ENCODE results near the gene HAUS1. TPM values are rescaled to one million over a fixed set of nuclear protein-coding genes. Genes with fewer than 3 reads are reported as not detected.

HAUS1 gene
- polyA plus RNA-seq, 1 donor from 2014 or later, result 118 TPM

DNA sequence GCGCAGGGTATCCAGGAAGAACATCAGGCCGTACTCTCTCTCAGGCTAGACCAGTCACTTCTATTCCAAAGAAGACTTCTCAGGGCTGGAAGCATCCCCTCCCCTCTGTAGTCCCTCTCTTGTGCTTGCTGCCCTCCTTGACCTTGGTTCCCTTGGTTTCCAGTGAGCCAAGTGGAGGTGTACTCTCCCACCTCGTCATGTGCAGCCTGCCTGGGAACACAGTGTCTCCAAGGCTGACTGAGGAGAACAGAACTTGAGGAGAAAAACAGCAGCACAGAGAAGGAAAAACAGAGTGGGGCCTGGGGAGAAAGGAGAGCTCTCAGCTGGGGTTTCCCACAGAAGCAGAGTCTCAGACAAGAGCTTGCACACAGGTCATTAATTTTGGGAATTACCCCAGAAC is 52.7 kb downstream of the HAUS1 start:
- no peak overlapping the region for H3K4me3 ChIP-seq (ENCODE audit: low read length)
- no peaks in the 10 kb centered on the region for H3K27me3 ChIP-seq (ENCODE audit: insufficient read depth, low read depth, low read length)
- no peak overlapping the region for H2AFZ ChIP-seq (ENCODE audit: low read depth, low read length)
- H3K9ac ChIP-seq (ENCODE audit: low read length), result no peak overlapping the region
- H3K27ac ChIP-seq (ENCODE audit: low read length), result no peak overlapping the region
- H3K9me3 ChIP-seq (ENCODE audit: low read length), result no peaks in the 10 kb centered on the region
- no peaks in the 10 kb centered on the region for H4K20me1 ChIP-seq (ENCODE audit: insufficient read depth)
- TF ChIP-seq EZH2 (IDR thresholded peaks at IDR 0.05; ENCODE audit: borderline replicate concordance, insufficient read depth, low read length, poor library complexity, severe bottlenecking) (no peak), EP300 (conservative IDR thresholded peaks at IDR 0.05; ENCODE audit: poor library complexity, severe bottlenecking) (no peak), TAF1 (IDR thresholded peaks at IDR 0.05; ENCODE audit: low read depth) (no peak), REST (IDR thresholded peaks at IDR 0.05; ENCODE audit: borderline replicate concordance) (no peak), SMC3 (conservative IDR thresholded peaks at IDR 0.05; ENCODE audit: poor library complexity) (no peak), MXI1 (conservative IDR thresholded peaks at IDR 0.05; ENCODE audit: poor library complexity, severe bottlenecking) (no peak), POLR2AphosphoS5 (IDR thresholded peaks at IDR 0.05) (no peak), RAD21 (conservative IDR thresholded peaks at IDR 0.05) (no peak)
- TF ChIP-seq, protein P1, sequence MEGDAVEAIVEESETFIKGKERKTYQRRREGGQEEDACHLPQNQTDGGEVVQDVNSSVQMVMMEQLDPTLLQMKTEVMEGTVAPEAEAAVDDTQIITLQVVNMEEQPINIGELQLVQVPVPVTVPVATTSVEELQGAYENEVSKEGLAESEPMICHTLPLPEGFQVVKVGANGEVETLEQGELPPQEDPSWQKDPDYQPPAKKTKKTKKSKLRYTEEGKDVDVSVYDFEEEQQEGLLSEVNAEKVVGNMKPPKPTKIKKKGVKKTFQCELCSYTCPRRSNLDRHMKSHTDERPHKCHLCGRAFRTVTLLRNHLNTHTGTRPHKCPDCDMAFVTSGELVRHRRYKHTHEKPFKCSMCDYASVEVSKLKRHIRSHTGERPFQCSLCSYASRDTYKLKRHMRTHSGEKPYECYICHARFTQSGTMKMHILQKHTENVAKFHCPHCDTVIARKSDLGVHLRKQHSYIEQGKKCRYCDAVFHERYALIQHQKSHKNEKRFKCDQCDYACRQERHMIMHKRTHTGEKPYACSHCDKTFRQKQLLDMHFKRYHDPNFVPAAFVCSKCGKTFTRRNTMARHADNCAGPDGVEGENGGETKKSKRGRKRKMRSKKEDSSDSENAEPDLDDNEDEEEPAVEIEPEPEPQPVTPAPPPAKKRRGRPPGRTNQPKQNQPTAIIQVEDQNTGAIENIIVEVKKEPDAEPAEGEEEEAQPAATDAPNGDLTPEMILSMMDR (IDR thresholded peaks at IDR 0.05; ENCODE audit: poor library complexity, severe bottlenecking), result no peak
- H3K9me2 ChIP-seq (ENCODE audit: insufficient read depth, low read length), result no peaks in the 10 kb centered on the region
- H3F3A ChIP-seq (ENCODE audit: insufficient read depth, low read length, poor library complexity, severe bottlenecking), result no peaks in the 10 kb centered on the region
- no peaks in the 10 kb centered on the region for H3K79me2 ChIP-seq (replicated peaks; ENCODE audit: insufficient read depth, low read length)
- H3K36me3 ChIP-seq (ENCODE audit: insufficient read depth, low read length), result no peaks in the 10 kb centered on the region
- no peak overlapping the region for H3K4me2 ChIP-seq (ENCODE audit: low read length)

GRCh38 chr18:46158499-46158898 is 54.3 kb downstream of the HAUS1 start:
- H4K20me1 ChIP-seq (ENCODE audit: insufficient read depth), result no peaks in the 10 kb centered on the region
- no peaks in the 10 kb centered on the region for H3K9me3 ChIP-seq (ENCODE audit: low read length)
- no peaks in the 10 kb centered on the region for H3K36me3 ChIP-seq (ENCODE audit: insufficient read depth, low read length)
- no peaks in the 10 kb centered on the region for H3K79me2 ChIP-seq (replicated peaks; ENCODE audit: insufficient read depth, low read length)
- TF ChIP-seq REST (IDR thresholded peaks at IDR 0.05; ENCODE audit: borderline replicate concordance) (no peak), MXI1 (conservative IDR thresholded peaks at IDR 0.05; ENCODE audit: poor library complexity, severe bottlenecking) (no peak), EP300 (conservative IDR thresholded peaks at IDR 0.05; ENCODE audit: poor library complexity, severe bottlenecking) (no peak), SMC3 (conservative IDR thresholded peaks at IDR 0.05; ENCODE audit: poor library complexity) (no peak), TAF1 (IDR thresholded peaks at IDR 0.05; ENCODE audit: low read depth) (no peak)
- TF ChIP-seq, protein P1 (IDR thresholded peaks at IDR 0.05; ENCODE audit: poor library complexity, severe bottlenecking), result no peak
- no peak overlapping the region for H3K4me3 ChIP-seq (ENCODE audit: low read length)
- no peaks in the 10 kb centered on the region for H3K9me2 ChIP-seq (ENCODE audit: insufficient read depth, low read length)
- H3K9ac ChIP-seq (ENCODE audit: low read length), result no peak overlapping the region
- no peak overlapping the region for H3K27ac ChIP-seq (ENCODE audit: low read length)
- no peaks in the 10 kb centered on the region for H3F3A ChIP-seq (ENCODE audit: insufficient read depth, low read length, poor library complexity, severe bottlenecking)
- H2AFZ ChIP-seq (ENCODE audit: low read depth, low read length), result no peak overlapping the region
- no peak overlapping the region for H3K4me2 ChIP-seq (ENCODE audit: low read length)
- no peaks in the 10 kb centered on the region for H3K27me3 ChIP-seq (ENCODE audit: insufficient read depth, low read depth, low read length)
